ENCODE results near the gene GNG5. TPM values are rescaled to one million over a fixed set of nuclear protein-coding genes. Genes with fewer than 3 reads are reported as not detected.

Gene GNG5
- total RNA-seq, 1 experiment from 2014 or later, result 108 TPM

DNA sequence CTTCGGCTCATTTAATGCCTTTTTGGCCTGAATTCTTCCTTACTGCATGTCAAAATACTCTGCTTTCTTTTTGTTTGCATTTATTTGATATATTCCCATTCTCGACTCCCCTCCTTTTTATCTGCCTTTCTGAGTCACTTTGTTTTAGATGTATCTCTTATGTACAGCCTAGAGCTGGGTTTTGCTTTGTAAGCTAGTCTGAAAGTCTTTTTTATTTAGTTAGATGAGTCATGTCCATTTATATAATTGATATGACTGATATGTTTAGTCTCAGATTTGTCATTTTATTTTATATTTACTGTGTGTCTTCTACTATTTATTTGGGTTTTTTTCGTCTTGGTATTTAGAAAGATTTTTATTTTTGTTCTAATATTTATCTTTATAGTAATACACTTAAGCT is 33.6 kb upstream of the GNG5 start (continued):
- no peak for TF ChIP-seq GABPB1 (CRISPR knock-in tag; IDR thresholded peaks at IDR 0.05)
- TF ChIP-seq, protein P1, sequence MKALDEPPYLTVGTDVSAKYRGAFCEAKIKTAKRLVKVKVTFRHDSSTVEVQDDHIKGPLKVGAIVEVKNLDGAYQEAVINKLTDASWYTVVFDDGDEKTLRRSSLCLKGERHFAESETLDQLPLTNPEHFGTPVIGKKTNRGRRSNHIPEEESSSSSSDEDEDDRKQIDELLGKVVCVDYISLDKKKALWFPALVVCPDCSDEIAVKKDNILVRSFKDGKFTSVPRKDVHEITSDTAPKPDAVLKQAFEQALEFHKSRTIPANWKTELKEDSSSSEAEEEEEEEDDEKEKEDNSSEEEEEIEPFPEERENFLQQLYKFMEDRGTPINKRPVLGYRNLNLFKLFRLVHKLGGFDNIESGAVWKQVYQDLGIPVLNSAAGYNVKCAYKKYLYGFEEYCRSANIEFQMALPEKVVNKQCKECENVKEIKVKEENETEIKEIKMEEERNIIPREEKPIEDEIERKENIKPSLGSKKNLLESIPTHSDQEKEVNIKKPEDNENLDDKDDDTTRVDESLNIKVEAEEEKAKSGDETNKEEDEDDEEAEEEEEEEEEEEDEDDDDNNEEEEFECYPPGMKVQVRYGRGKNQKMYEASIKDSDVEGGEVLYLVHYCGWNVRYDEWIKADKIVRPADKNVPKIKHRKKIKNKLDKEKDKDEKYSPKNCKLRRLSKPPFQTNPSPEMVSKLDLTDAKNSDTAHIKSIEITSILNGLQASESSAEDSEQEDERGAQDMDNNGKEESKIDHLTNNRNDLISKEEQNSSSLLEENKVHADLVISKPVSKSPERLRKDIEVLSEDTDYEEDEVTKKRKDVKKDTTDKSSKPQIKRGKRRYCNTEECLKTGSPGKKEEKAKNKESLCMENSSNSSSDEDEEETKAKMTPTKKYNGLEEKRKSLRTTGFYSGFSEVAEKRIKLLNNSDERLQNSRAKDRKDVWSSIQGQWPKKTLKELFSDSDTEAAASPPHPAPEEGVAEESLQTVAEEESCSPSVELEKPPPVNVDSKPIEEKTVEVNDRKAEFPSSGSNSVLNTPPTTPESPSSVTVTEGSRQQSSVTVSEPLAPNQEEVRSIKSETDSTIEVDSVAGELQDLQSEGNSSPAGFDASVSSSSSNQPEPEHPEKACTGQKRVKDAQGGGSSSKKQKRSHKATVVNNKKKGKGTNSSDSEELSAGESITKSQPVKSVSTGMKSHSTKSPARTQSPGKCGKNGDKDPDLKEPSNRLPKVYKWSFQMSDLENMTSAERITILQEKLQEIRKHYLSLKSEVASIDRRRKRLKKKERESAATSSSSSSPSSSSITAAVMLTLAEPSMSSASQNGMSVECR (CRISPR knock-in tag; IDR thresholded peaks at IDR 0.05; ENCODE audit: borderline replicate concordance), result no peak
- TF ChIP-seq, protein P2, sequence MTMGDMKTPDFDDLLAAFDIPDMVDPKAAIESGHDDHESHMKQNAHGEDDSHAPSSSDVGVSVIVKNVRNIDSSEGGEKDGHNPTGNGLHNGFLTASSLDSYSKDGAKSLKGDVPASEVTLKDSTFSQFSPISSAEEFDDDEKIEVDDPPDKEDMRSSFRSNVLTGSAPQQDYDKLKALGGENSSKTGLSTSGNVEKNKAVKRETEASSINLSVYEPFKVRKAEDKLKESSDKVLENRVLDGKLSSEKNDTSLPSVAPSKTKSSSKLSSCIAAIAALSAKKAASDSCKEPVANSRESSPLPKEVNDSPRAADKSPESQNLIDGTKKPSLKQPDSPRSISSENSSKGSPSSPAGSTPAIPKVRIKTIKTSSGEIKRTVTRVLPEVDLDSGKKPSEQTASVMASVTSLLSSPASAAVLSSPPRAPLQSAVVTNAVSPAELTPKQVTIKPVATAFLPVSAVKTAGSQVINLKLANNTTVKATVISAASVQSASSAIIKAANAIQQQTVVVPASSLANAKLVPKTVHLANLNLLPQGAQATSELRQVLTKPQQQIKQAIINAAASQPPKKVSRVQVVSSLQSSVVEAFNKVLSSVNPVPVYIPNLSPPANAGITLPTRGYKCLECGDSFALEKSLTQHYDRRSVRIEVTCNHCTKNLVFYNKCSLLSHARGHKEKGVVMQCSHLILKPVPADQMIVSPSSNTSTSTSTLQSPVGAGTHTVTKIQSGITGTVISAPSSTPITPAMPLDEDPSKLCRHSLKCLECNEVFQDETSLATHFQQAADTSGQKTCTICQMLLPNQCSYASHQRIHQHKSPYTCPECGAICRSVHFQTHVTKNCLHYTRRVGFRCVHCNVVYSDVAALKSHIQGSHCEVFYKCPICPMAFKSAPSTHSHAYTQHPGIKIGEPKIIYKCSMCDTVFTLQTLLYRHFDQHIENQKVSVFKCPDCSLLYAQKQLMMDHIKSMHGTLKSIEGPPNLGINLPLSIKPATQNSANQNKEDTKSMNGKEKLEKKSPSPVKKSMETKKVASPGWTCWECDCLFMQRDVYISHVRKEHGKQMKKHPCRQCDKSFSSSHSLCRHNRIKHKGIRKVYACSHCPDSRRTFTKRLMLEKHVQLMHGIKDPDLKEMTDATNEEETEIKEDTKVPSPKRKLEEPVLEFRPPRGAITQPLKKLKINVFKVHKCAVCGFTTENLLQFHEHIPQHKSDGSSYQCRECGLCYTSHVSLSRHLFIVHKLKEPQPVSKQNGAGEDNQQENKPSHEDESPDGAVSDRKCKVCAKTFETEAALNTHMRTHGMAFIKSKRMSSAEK (CRISPR knock-in tag; IDR thresholded peaks at IDR 0.05; ENCODE audit: borderline replicate concordance), result no peak
- TF ChIP-seq, protein P3, sequence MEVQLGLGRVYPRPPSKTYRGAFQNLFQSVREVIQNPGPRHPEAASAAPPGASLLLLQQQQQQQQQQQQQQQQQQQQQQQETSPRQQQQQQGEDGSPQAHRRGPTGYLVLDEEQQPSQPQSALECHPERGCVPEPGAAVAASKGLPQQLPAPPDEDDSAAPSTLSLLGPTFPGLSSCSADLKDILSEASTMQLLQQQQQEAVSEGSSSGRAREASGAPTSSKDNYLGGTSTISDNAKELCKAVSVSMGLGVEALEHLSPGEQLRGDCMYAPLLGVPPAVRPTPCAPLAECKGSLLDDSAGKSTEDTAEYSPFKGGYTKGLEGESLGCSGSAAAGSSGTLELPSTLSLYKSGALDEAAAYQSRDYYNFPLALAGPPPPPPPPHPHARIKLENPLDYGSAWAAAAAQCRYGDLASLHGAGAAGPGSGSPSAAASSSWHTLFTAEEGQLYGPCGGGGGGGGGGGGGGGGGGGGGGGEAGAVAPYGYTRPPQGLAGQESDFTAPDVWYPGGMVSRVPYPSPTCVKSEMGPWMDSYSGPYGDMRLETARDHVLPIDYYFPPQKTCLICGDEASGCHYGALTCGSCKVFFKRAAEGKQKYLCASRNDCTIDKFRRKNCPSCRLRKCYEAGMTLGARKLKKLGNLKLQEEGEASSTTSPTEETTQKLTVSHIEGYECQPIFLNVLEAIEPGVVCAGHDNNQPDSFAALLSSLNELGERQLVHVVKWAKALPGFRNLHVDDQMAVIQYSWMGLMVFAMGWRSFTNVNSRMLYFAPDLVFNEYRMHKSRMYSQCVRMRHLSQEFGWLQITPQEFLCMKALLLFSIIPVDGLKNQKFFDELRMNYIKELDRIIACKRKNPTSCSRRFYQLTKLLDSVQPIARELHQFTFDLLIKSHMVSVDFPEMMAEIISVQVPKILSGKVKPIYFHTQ (CRISPR knock-in tag; IDR thresholded peaks at IDR 0.05), result no peak

DNA sequence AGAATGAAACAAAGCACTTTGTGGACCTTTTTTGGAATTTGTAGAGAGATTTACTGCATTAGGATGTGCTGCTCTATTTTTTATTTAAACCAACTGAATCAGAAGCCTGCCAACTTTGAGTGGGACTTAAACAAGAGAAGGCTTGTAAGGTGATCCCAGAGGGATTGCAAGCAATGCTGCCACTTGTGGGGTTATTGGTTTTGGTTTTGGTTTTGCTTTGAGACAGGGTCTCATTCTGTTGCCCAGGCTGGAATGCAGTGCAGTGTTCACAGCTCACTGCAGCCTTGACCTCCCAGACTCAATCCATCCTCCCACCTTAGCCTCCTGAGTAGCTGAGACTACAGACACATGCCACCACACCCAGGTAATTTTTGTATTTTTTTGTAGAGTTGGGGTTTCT is 32.2 kb upstream of the GNG5 start:
- Mint-ChIP-seq H3K36me3 (no peaks in the 10 kb centered on the region), H3K27ac (no peak overlapping the region), H3K4me1 (no peaks in the 10 kb centered on the region), H3K27me3 (ENCODE audit: low read depth) (no peaks in the 10 kb centered on the region), H3K4me3 (no peak overlapping the region), H3K9me3 (no peaks in the 10 kb centered on the region)
- ChIA-PET POLR2A (no interaction called here), CTCF (no interaction called here)
- no peak for DNase-seq (ENCODE audit: low spot score)
- ATAC-seq, result no peak
- TF ChIP-seq, protein P4, sequence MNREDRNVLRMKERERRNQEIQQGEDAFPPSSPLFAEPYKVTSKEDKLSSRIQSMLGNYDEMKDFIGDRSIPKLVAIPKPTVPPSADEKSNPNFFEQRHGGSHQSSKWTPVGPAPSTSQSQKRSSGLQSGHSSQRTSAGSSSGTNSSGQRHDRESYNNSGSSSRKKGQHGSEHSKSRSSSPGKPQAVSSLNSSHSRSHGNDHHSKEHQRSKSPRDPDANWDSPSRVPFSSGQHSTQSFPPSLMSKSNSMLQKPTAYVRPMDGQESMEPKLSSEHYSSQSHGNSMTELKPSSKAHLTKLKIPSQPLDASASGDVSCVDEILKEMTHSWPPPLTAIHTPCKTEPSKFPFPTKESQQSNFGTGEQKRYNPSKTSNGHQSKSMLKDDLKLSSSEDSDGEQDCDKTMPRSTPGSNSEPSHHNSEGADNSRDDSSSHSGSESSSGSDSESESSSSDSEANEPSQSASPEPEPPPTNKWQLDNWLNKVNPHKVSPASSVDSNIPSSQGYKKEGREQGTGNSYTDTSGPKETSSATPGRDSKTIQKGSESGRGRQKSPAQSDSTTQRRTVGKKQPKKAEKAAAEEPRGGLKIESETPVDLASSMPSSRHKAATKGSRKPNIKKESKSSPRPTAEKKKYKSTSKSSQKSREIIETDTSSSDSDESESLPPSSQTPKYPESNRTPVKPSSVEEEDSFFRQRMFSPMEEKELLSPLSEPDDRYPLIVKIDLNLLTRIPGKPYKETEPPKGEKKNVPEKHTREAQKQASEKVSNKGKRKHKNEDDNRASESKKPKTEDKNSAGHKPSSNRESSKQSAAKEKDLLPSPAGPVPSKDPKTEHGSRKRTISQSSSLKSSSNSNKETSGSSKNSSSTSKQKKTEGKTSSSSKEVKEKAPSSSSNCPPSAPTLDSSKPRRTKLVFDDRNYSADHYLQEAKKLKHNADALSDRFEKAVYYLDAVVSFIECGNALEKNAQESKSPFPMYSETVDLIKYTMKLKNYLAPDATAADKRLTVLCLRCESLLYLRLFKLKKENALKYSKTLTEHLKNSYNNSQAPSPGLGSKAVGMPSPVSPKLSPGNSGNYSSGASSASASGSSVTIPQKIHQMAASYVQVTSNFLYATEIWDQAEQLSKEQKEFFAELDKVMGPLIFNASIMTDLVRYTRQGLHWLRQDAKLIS (CRISPR knock-in tag; IDR thresholded peaks at IDR 0.05; ENCODE audit: borderline replicate concordance), result no peak
- TF ChIP-seq EMX1 (CRISPR knock-in tag; IDR thresholded peaks at IDR 0.05), result no peak
- no peak for TF ChIP-seq SOX15 (CRISPR knock-in tag; IDR thresholded peaks at IDR 0.05)
- no peak for TF ChIP-seq MXD4 (CRISPR knock-in tag; IDR thresholded peaks at IDR 0.05; ENCODE audit: borderline replicate concordance)
- TF ChIP-seq, protein P5, sequence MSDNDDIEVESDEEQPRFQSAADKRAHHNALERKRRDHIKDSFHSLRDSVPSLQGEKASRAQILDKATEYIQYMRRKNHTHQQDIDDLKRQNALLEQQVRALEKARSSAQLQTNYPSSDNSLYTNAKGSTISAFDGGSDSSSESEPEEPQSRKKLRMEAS (CRISPR knock-in tag; IDR thresholded peaks at IDR 0.05), result no peak
- TF ChIP-seq, protein P6, sequence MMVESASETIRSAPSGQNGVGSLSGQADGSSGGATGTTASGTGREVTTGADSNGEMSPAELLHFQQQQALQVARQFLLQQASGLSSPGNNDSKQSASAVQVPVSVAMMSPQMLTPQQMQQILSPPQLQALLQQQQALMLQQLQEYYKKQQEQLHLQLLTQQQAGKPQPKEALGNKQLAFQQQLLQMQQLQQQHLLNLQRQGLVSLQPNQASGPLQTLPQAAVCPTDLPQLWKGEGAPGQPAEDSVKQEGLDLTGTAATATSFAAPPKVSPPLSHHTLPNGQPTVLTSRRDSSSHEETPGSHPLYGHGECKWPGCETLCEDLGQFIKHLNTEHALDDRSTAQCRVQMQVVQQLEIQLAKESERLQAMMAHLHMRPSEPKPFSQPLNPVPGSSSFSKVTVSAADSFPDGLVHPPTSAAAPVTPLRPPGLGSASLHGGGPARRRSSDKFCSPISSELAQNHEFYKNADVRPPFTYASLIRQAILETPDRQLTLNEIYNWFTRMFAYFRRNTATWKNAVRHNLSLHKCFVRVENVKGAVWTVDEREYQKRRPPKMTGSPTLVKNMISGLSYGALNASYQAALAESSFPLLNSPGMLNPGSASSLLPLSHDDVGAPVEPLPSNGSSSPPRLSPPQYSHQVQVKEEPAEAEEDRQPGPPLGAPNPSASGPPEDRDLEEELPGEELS (CRISPR knock-in tag; IDR thresholded peaks at IDR 0.05), result no peak
- TF ChIP-seq, protein P7, sequence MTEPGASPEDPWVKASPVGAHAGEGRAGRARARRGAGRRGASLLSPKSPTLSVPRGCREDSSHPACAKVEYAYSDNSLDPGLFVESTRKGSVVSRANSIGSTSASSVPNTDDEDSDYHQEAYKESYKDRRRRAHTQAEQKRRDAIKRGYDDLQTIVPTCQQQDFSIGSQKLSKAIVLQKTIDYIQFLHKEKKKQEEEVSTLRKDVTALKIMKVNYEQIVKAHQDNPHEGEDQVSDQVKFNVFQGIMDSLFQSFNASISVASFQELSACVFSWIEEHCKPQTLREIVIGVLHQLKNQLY (CRISPR knock-in tag; IDR thresholded peaks at IDR 0.05), result no peak
- TF ChIP-seq PRRX2 (CRISPR knock-in tag; IDR thresholded peaks at IDR 0.05), result no peak
- TF ChIP-seq ZNF416 (CRISPR knock-in tag; IDR thresholded peaks at IDR 0.05), result no peak
- TF ChIP-seq, protein P8, sequence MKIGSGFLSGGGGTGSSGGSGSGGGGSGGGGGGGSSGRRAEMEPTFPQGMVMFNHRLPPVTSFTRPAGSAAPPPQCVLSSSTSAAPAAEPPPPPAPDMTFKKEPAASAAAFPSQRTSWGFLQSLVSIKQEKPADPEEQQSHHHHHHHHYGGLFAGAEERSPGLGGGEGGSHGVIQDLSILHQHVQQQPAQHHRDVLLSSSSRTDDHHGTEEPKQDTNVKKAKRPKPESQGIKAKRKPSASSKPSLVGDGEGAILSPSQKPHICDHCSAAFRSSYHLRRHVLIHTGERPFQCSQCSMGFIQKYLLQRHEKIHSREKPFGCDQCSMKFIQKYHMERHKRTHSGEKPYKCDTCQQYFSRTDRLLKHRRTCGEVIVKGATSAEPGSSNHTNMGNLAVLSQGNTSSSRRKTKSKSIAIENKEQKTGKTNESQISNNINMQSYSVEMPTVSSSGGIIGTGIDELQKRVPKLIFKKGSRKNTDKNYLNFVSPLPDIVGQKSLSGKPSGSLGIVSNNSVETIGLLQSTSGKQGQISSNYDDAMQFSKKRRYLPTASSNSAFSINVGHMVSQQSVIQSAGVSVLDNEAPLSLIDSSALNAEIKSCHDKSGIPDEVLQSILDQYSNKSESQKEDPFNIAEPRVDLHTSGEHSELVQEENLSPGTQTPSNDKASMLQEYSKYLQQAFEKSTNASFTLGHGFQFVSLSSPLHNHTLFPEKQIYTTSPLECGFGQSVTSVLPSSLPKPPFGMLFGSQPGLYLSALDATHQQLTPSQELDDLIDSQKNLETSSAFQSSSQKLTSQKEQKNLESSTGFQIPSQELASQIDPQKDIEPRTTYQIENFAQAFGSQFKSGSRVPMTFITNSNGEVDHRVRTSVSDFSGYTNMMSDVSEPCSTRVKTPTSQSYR (CRISPR knock-in tag; IDR thresholded peaks at IDR 0.05), result no peak
